GM21390 (cell line): ENCODE results near the gene SLC41A1.
A peak's percentile ranks its signal among the peaks of the same experiment; 100 is the strongest.
"Not testable (repeated sequence)": the region's sequence is repeated elsewhere in the genome, so short reads cannot be mapped to it uniquely, and the experiment has no call there.

ENCODE experiments used
- ATAC-seq: cut with Tn5 transposase; IDR thresholded peaks from one replicate; pipeline ENCODE4 v1.9.1; 2021; ENCODE audit not compliant: unreplicated experiment

The SLC41A1 gene

DNA sequence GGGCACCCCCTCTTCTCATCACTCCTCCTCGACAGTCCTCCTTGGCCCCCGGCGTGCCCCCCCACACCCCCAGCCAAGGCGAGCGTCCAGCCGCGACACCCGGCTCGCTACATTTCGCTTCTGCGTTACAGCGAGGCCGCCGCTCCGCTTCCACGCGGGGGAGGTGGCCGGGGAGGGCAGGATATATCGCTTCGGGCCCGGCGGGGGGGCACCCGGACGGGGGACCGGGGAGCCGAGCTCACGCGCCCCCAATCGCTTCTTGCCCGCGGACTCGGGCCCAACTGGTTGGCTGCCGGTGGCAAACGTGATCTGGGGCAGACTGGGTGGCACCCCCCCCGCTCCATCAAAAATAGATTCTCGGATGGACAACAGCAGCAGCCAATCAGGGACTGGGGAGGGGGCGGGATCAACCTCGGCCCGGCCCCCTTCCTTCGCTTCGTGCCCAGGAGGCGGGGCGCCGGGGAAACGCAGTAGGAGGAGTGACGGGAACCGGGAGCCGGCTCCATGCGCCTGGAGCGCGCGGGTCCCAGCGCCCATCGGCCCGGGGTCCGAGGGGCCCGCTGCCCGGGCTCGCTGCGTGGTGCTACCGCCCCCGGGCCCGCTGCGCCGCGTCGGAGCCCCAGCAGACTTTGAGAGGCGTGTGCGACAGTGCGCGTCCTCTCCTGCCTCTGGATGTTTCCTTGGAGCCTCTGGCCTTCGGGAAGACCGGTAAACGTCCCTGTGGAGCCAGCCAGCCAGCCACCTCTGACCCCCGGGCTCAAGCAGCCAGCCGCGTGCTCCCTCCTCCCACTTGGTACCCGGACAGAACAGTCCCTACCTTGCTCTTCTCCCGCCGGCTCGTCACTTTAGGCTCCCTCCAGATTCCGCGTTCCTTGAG, at the start of gene SLC41A1:
Gene SLC41A1 (minus strand): TSS at position 321 of the 877 bp plus-strand sequence. CDS start 2,757 bp downstream, outside the sequence.
- ATAC-seq: peak; percentile 87

GRCh38 chr1:205861540-205861939, 48.5 kb upstream of the SLC41A1 start:
- no peak for ATAC-seq

GRCh38 chr1:205858141-205858961, 45.4 kb upstream of the SLC41A1 start:
- ATAC-seq: no peak

- not testable (repeated sequence) for ATAC-seq
Observed at GRCh38 chr1:205857501-205857900, 44.5 kb upstream of the SLC41A1 start.

GRCh38 chr1:205856433-205856832, 43.4 kb upstream of the SLC41A1 start:
- ATAC-seq: no peak

GRCh38 chr1:205852969-205853368, 40.0 kb upstream of the SLC41A1 start:
- ATAC-seq: no peak

- no peak for ATAC-seq
Observed at GRCh38 chr1:205851993-205852392, 39.0 kb upstream of the SLC41A1 start.

DNA sequence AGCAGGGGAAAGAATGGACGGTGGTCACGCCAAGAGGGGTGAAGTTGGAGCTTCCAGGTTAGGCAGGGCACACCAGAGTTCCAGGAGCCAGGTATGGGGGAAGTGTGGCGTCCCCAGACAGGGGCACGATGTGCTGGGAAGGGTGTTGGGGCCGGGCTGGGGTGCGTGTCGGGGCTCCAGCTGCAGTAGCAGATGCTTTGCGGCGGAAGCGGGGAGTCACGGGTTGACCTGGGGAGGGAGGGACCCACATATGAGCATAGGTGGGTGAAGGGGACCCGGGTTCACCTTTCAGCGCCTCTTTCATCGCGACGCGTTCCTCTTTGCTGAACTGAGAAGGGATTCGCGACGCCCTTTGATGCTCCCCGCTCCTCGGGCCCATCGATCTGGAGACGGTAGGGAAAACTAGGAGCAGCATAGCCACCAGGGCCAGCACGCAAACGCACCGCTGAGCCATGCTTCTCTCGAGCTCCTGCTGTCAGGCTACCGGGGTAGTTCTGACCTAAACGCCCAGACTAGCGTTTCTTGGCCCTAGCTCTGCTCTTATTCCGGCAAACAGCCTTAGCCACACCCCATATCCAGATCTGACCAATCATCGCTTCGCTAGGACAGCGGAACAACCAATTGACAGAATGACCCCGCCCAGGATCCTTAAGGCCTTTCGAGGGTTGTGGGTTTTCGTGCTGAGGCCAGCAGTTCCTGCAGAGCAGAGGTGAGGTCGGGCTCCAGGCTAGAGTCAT, 36.8 kb upstream of the SLC41A1 start, which contains the start of gene PM20D1:
Gene PM20D1 (minus strand): TSS at position 514 of the 737 bp plus-strand sequence. CDS start 60 bp downstream, at position 454.
- peak; percentile 88 for ATAC-seq

DNA sequence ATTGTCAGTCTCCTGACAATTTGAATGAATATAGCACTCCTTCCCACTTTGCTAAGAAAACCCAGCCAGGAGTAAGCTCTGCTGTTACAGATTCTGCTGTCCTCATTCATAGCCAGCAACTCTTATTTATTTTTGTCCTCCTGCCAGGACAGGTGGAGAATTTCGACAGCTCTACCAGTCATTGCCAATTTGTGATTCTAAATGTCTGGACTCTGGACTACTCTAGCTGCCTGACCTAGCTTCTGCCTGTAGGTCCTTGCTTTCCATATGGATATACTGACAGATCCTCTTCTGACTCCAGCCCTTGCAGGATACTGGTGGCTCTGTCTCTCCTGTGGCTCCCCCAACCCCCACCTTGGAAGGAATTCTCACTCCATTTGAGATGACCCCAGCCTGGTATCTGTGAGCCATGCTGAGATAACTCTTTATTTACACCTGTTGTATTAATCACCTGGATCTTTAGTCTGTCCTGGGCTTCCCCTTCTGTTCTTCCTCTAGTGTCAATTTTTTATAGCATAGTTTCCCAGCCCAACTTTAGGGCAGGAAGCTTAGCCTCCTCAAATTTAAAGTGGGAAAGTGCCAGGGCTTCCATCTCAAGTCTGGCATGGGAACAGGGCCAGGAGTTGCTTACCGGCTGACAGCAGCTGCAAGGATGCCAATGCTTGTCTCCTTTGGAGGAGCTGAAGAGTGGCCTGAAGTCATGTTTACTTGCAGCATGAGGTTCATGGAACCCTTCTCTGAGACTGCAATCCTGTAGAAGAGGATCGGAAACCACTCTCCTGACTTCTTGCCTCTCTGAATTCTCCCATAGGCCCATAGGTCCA, 30.2 kb upstream of the SLC41A1 start:
- ATAC-seq: no peak

DNA sequence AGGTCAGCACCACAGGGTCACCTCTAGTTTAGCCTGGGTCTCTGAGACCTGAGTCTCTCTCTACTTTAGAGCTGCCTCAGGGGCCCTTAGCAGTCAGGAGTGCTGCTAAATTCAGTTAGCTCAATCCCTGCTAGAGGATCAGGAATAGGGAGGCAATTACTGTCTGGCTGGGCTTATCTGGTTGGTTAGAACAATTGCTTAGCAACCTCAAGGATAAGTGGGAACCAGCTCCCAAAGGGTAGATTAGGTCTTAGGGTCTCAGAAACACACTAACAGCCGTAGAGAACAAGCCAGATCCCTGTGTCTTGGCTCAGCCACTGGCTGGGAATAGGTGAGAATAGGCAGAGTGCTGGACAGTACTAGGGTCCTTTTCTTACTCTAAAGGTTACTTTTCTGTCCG, 29.2 kb upstream of the SLC41A1 start:
- ATAC-seq: no peak

DNA sequence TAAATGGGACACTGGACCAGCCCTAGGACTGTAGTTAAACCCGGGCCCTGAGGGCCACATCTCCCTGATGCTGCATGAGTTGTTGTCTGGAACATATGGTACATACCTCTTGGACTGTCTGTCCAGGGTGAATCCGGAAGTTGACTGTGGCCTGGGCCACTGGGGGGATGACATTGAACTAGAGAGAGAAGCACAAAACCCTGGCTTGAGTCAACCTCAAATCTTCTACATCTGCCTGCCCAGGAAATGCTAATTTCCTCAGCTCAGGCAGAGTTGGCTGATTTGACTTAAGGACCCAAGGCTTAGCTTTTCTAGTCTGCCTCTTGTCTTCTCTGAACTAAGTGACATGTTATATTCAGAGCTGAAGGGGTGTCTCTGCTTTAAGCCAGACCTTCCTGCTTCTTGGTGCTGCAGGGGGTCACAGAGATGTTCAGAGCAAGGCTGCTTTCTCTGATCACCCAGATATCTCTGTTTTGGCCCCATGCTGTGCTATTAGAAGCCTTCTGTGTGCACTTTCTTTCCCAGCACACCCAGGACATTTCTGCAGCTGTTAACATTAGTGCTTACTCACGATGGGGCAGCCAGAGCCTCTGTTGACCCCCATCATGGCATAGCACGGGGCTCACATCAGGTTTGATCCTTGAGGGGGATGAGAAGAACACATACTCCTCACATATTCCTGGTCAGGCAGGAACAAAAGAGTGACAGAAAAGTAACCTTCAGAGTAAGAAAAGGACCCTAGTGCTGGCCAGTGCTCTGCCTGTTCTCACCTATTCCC, 27.3 kb upstream of the SLC41A1 start:
- ATAC-seq: no peak

- no peak for ATAC-seq
Observed at GRCh38 chr1:205837382-205837970, 24.5 kb upstream of the SLC41A1 start.

GRCh38 chr1:205834751-205835150, 21.8 kb upstream of the SLC41A1 start:
- ATAC-seq: no peak

DNA sequence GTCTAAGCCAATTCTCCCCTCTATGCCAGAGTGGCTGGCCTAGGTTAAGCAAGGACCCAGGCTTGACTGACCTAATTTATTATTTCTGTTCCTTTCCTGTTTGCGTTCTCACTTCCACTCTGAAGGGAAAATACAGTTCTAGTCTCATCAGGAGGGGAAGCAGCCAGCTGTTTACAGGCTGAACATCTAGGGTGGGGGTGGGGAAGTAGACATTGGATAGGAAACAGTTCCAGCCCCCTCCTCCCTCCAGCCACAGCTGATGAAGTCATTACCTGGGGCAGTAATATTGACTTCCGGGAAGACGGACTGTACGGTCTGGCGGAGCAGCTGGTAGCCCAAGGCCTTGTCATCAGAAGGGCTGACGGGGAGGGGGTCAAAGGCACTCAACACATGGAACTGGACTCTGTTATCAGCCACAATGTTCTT, 19.3 kb upstream of the SLC41A1 start:
- no peak for ATAC-seq

DNA sequence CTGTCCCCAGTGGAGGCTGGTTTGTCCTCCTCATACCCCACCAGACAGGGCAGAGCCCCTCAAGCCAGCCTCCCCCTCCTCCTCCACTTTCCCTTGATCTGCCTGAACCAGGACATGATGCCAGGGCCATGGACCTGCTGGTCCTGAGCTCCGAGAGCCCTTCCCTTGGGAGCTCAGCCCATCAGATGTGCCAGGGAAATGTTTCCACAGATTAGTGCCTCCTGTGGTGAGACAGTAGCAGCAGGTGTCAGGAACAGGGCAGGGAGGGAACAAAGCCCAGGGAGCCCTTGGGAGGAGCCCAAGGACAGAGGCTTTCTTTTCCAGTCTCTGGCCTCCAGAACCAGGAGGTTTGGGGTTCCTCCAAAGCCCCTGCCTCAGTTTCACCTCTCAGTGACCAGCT, 14.6 kb upstream of the SLC41A1 start:
- ATAC-seq: no peak

- no peak for ATAC-seq
Observed at GRCh38 chr1:205826995-205827394, 14.0 kb upstream of the SLC41A1 start.

DNA sequence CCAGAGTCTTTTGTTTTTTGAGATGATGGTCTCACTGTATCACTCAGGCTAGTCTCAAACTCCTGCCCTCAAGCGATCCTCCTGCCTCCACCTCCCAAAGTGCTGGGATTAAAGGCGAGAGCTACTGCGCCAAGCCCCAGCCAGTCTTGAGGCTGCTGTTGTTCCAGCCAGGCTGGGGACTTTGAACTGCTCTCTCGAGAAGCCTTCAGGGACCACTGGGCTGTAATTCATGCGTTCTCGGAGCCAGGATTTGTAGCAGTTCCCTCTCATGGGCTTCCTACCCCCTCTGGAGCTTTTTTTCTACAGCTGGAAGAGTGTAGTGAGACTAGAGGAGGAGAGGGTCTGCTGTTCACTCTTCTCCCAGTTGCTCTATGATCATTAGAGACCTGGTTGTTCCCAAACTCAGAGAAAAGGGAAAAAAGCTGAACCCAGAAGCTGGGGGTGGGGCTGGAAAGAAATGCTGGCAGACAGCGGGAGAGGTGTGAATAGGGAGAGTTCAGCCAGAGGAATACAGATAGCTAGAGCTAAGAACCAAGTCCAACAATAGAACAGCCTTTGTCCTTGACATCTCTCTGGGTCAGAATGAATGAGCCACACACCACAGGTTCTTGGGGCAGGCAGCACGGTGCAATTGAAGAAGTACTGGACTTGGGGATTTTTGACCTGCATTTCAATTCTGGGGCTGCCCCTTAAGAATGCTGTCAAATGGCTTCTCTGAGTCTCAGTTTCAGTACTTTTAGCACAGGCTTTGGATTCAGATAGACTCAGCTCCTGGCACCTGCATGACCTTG, 13.2 kb upstream of the SLC41A1 start:
- no peak for ATAC-seq

GRCh38 chr1:205824180-205824579, 11.2 kb upstream of the SLC41A1 start:
- ATAC-seq: no peak
